Immature natural killer cell (primary cell): ENCODE data around the gene NBEAL1. TPM values are rescaled to one million over a fixed set of nuclear protein-coding genes. Genes with fewer than 3 reads are reported as not detected.
A peak's percentile ranks its signal among the peaks of the same experiment; 100 is the strongest.
"Not testable (repeated sequence)": the region's sequence is repeated elsewhere in the genome, so short reads cannot be mapped to it uniquely, and the experiment has no call there.

Experiments
- DNase-seq, 3 donors: peaks; one replicate each; pipeline ENCODE4 v3.0.0; 2022; ENCODE audit warnings: mixed read lengths in 1 of 3
- H3K27ac Mint-ChIP-seq, 6 donors: one replicate each; pipeline ENCODE4 v1.8.0; 2020; ENCODE audit warnings: mixed read lengths in 6 of 6, mild to moderate bottlenecking in 5 of 6, inconsistent platforms in 4 of 6, moderate library complexity in 3 of 6
- H3K27me3 Mint-ChIP-seq, 3 donors: one replicate each; pipeline ENCODE4 v1.8.0; 2020 to 2021; ENCODE audit warnings: low read depth in 3 of 3, mild to moderate bottlenecking in 3 of 3, mixed read lengths in 3 of 3, moderate library complexity in 3 of 3, inconsistent platforms in 1 of 3
- H3K36me3 Mint-ChIP-seq, 3 donors: one replicate each; pipeline ENCODE4 v1.8.0; 2020; ENCODE audit warnings: mixed read lengths in 3 of 3, inconsistent platforms in 2 of 3, mild to moderate bottlenecking in 2 of 3
- H3K4me1 Mint-ChIP-seq, 2 donors: one replicate each; pipeline ENCODE4 v1.8.0; 2020; ENCODE audit warnings: inconsistent platforms in 2 of 2, mild to moderate bottlenecking in 2 of 2, mixed read lengths in 2 of 2, moderate library complexity in 1 of 2
- H3K4me3 Mint-ChIP-seq, 5 donors: one replicate each; pipeline ENCODE4 v1.8.0; 2020; ENCODE audit warnings: mild to moderate bottlenecking in 5 of 5, mixed read lengths in 5 of 5, inconsistent platforms in 3 of 5, moderate library complexity in 3 of 5
- H3K9me3 Mint-ChIP-seq, 6 donors: one replicate each; pipeline ENCODE4 v1.8.0; 2020; ENCODE audit warnings: mild to moderate bottlenecking in 6 of 6, mixed read lengths in 6 of 6, inconsistent platforms in 4 of 6, moderate library complexity in 3 of 6
- polyA plus RNA-seq, 3 donors: library from polyadenylated mRNA; unstranded; fragments of 300-500 nt; fragmentation: Illumina TruSeq; gene quantifications; one replicate each; pipeline ENCODE4 v1.2.3, GENCODE V29; 2021

Gene NBEAL1
- polyA plus RNA-seq, 3 donors from 2014 or later: 2.1 to 6.8 (median 6.4) TPM

GRCh38 chr2:203059567-203060240 is 45.0 kb downstream of the NBEAL1 start:
- Mint-ChIP-seq H3K27me3 (no peaks in the 10 kb centered on the region), H3K4me1 (no peaks in the 10 kb centered on the region), H3K4me3 (no peak overlapping the region), H3K27ac (no peak overlapping the region), H3K36me3 (peaks cover 27 to 32% (median 29%) of the 10 kb centered on the region in 3 donors), H3K9me3 (no peaks in the 10 kb centered on the region)
- DNase-seq: no peak

- Mint-ChIP-seq H3K36me3 (peaks cover 28 to 31% (median 29%) of the 10 kb centered on the region in 3 donors), H3K4me1 (no peaks in the 10 kb centered on the region), H3K9me3 (no peaks in the 10 kb centered on the region), H3K27me3 (no peaks in the 10 kb centered on the region), H3K27ac (no peak overlapping the region), H3K4me3 (no peak overlapping the region)
- no peak for DNase-seq
Measured at GRCh38 chr2:203061346-203061745, 46.7 kb downstream of the NBEAL1 start.

DNA sequence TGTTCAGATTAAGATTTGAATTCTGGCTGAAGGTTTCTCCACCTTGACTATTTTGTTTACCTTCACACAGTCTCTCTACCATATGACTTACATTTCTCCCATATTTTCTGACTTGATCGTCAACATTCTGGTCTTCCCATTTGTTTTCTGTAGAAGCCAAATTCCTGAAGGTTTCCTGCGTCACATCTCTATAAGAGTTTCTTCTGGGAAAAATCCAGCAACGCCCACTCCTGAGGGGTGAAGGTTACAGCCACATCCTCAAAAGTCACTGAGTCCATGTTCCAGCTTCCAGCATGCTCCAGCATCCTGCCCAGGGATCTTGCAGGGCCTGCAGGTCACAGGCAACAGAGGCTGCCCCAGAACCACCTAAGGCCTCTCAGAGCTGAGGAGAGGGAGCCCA is 47.5 kb downstream of the NBEAL1 start:
- no peaks in the 10 kb centered on the region for H3K9me3 Mint-ChIP-seq
- H3K36me3 Mint-ChIP-seq: peaks cover 28 to 29% (median 28%) of the 10 kb centered on the region in 3 donors
- no peak overlapping the region for H3K27ac Mint-ChIP-seq
- no peaks in the 10 kb centered on the region for H3K27me3 Mint-ChIP-seq
- no peak for DNase-seq
- H3K4me3 Mint-ChIP-seq: no peak overlapping the region
- no peaks in the 10 kb centered on the region for H3K4me1 Mint-ChIP-seq

GRCh38 chr2:203066519-203067091 is 51.9 kb downstream of the NBEAL1 start:
- H3K27me3 Mint-ChIP-seq, H3K4me1 Mint-ChIP-seq, H3K4me3 Mint-ChIP-seq, H3K27ac Mint-ChIP-seq, H3K9me3 Mint-ChIP-seq, DNase-seq: not testable (repeated sequence)
- H3K36me3 Mint-ChIP-seq: peaks cover 12 to 18% (median 15%) of the 10 kb centered on the region in 3 donors

GRCh38 chr2:203070701-203071100 is 56.0 kb downstream of the NBEAL1 start:
- H3K4me1 Mint-ChIP-seq: no peaks in the 10 kb centered on the region
- peak overlapping the region in 1 of 6 donors; percentile 46 for H3K27ac Mint-ChIP-seq
- H3K36me3 Mint-ChIP-seq: peaks cover 6 to 29% (median 29%) of the 10 kb centered on the region in 3 donors
- no peak overlapping the region for H3K4me3 Mint-ChIP-seq
- peaks cover 0 to 2% (median 0%) of the 10 kb centered on the region in 6 donors for H3K9me3 Mint-ChIP-seq
- no peak for DNase-seq
- H3K27me3 Mint-ChIP-seq: no peaks in the 10 kb centered on the region

DNA sequence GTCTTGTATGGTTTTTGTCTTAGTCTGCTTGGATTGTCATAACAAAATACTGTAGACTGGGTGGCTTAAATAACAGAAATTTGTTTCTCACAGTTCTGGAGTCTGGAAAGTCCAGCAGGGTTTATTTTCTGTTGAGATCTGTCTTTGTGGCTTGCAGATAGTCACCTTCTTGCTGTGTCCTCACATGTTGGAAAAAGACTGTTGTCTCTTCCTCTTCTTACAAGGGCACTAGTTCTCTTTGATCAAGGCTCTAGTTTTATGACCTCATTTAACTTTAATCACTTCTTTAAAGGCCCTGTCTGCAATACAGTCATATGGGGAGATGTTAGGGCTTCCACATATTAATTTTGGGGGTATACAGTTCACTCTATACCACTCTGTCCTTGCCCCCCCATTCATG is 56.5 kb downstream of the NBEAL1 start:
- Mint-ChIP-seq H3K36me3 (peaks cover 6 to 29% (median 27%) of the 10 kb centered on the region in 3 donors), H3K27me3 (no peaks in the 10 kb centered on the region), H3K27ac (peak overlapping the region in 1 of 6 donors; percentile 46), H3K4me3 (no peak overlapping the region), H3K4me1 (no peaks in the 10 kb centered on the region), H3K9me3 (peaks cover 0 to 2% (median 0%) of the 10 kb centered on the region in 6 donors)
- DNase-seq: no peak

GRCh38 chr2:203072371-203072770 is 57.7 kb downstream of the NBEAL1 start:
- peaks cover 0 to 2% (median 0%) of the 10 kb centered on the region in 6 donors for H3K9me3 Mint-ChIP-seq
- H3K27me3 Mint-ChIP-seq: no peaks in the 10 kb centered on the region
- H3K36me3 Mint-ChIP-seq: peaks cover 6 to 29% (median 27%) of the 10 kb centered on the region in 3 donors
- H3K27ac Mint-ChIP-seq: no peak overlapping the region
- no peak for DNase-seq
- H3K4me1 Mint-ChIP-seq: no peaks in the 10 kb centered on the region
- H3K4me3 Mint-ChIP-seq: no peak overlapping the region

DNA sequence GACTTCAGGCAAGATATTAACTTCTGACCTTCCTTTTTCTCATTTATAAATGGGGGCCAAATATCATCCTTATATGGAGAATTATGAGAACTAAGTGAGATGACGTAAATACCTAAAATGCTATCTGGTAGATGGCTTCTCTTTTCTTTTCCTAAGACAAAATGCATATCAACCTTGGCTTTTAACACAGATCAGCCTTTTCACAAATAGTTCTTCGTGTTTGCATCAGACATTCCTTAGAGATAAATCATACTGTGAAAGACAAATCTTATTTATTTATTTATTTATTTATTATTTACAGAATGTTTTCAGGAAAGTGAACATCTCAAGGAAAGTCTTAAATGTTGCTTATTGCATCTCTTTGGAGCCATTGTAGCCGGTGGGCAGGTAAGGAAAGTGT is 62.8 kb downstream of the NBEAL1 start:
- DNase-seq: no peak
- Mint-ChIP-seq H3K4me1 (no peaks in the 10 kb centered on the region), H3K27ac (no peak overlapping the region), H3K9me3 (no peaks in the 10 kb centered on the region), H3K27me3 (no peaks in the 10 kb centered on the region), H3K4me3 (no peak overlapping the region), H3K36me3 (peaks cover 6 to 31% (median 25%) of the 10 kb centered on the region in 3 donors)

DNA sequence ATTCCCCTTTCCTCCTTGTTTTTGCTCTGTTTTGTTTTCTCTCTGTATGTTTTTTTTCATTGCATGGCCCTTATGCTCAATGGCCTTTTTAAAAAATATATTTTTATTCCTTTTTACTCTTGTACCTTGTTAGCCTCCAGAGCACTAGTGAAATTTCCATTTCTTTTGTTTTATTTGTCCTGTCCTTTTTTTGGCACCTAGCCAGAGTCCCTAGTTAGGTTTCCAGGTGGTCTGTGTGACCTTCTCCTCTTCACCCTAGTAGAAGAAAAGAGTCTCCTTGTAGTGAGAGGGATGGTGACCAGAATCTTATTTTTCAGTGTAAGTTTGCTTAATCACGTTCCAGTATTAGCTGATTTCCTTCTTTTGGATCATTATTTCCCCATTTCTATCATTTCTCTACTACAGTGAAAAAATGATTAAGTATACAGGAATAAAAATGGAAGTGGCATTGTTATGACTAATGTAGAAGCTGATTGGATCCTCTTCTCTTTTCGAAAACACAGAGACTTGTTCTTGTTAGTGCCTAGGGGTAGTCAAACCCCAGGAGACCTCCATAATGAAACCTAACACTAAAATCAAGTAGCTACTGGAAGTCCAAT is 65.9 kb downstream of the NBEAL1 start:
- no peaks in the 10 kb centered on the region for H3K4me1 Mint-ChIP-seq
- no peak overlapping the region for H3K4me3 Mint-ChIP-seq
- peaks cover 0 to 20% (median 18%) of the 10 kb centered on the region in 3 donors for H3K36me3 Mint-ChIP-seq
- no peaks in the 10 kb centered on the region for H3K27me3 Mint-ChIP-seq
- DNase-seq: no peak
- H3K27ac Mint-ChIP-seq: no peak overlapping the region
- no peaks in the 10 kb centered on the region for H3K9me3 Mint-ChIP-seq

GRCh38 chr2:203083328-203083727 is 68.7 kb downstream of the NBEAL1 start:
- H3K4me1 Mint-ChIP-seq: no peaks in the 10 kb centered on the region
- H3K27ac Mint-ChIP-seq: no peak overlapping the region
- H3K9me3 Mint-ChIP-seq: no peaks in the 10 kb centered on the region
- H3K36me3 Mint-ChIP-seq: peaks cover 15 to 27% (median 21%) of the 10 kb centered on the region in 3 donors
- no peaks in the 10 kb centered on the region for H3K27me3 Mint-ChIP-seq
- no peak overlapping the region for H3K4me3 Mint-ChIP-seq
- DNase-seq: no peak

DNA sequence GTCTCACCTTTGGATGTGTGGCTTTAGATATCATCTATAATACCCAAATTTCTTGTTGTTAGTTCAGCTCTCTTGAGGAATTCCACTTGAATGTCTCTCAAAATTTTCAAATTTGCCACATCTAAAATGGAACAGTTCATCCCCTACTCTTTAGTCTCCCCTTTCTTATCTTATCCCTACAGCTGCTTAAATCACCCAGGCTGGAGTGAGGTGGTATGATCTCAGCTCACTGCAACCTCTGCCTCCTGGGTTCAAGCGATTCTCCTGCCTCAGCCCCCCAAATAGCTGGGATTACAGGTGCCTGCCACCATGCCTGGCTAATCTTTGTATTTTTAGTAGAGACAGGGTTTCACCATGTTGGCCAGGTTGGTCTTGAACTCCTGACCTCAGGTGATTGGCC is 71.7 kb downstream of the NBEAL1 start:
- not testable (repeated sequence) for H3K27ac Mint-ChIP-seq, H3K4me1 Mint-ChIP-seq

GRCh38 chr2:203090721-203091120 is 76.0 kb downstream of the NBEAL1 start:
- not testable (repeated sequence) for H3K27ac Mint-ChIP-seq, H3K27me3 Mint-ChIP-seq, H3K9me3 Mint-ChIP-seq, DNase-seq, H3K4me1 Mint-ChIP-seq, H3K4me3 Mint-ChIP-seq
- H3K36me3 Mint-ChIP-seq: peaks cover 0 to 29% (median 9%) of the 10 kb centered on the region in 3 donors

More for the DNA sequence above, 71.7 kb downstream of the NBEAL1 start:
- H3K9me3 Mint-ChIP-seq, H3K4me3 Mint-ChIP-seq, H3K27me3 Mint-ChIP-seq, DNase-seq: not testable (repeated sequence)
- peaks cover 5 to 26% (median 17%) of the 10 kb centered on the region in 3 donors for H3K36me3 Mint-ChIP-seq

DNA sequence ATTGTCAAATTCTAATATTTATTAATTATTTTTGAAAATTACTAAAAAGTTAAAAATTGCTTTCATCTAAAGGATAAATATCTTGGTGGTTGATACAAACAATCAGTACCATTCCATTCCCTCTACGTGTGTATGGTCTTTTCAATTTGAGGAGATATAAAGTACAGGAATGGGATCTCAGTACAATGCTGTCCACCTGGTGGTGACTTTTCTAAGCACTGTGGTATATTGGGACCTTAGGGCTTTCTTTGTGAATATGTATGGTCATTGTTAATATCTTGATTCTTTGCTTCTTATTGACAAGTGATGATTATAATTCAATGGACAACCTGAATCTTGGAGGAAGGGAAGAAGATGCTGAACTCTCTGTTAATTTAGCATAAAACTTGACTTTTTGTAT is 83.1 kb downstream of the NBEAL1 start:
- H3K36me3 Mint-ChIP-seq: peaks cover 19 to 29% (median 24%) of the 10 kb centered on the region in 3 donors
- H3K27me3 Mint-ChIP-seq: peaks cover 0 to 1% (median 0%) of the 10 kb centered on the region in 3 donors
- H3K4me1 Mint-ChIP-seq: no peaks in the 10 kb centered on the region
- peaks cover 0 to 3% (median under 1%) of the 10 kb centered on the region in 6 donors for H3K9me3 Mint-ChIP-seq
- no peak for DNase-seq
- H3K4me3 Mint-ChIP-seq: no peak overlapping the region
- H3K27ac Mint-ChIP-seq: no peak overlapping the region

DNA sequence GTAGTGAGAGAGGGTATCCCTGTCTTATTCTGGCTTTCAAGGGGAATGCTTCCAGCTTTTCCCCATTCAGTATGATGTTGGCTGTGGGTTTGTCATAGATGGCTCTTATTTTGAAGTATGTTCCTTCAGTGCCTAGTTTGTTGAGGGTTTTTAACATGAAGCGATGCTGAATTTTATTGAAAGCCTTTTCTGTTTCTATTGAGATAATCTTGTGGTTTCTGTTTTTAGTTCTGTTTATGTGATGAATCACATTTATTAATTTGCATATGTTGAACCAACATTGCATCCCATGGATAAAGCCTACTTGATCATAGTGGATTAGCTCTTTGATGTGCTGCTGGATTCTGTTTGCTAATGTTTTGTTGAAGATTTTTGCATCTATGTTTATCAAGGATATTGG is 87.7 kb downstream of the NBEAL1 start:
- Mint-ChIP-seq H3K27ac (peak overlapping the region in 1 of 6 donors; percentile 10), H3K9me3 (peaks cover 11 to 26% (median 19%) of the 10 kb centered on the region in 6 donors), H3K36me3 (peaks cover 43 to 56% (median 51%) of the 10 kb centered on the region in 3 donors)
- not testable (repeated sequence) for H3K27me3 Mint-ChIP-seq, DNase-seq, H3K4me1 Mint-ChIP-seq, H3K4me3 Mint-ChIP-seq
